ENCODE measurements around the gene METRNL. TPM values are rescaled to one million over a fixed set of nuclear protein-coding genes. Genes with fewer than 3 reads are reported as not detected.
"Not testable (repeated sequence)": the region's sequence is repeated elsewhere in the genome, so short reads cannot be mapped to it uniquely, and the experiment has no call there.

METRNL gene
- total RNA-seq, 1 donor, result 47.1 TPM

GRCh38 chr17:83118071-83118841, 38.8 kb downstream of the METRNL start:
- TF ChIP-seq CTCF (IDR thresholded peaks at IDR 0.05; ENCODE audit: insufficient read depth, low read depth, low read length), result no peak
- DNase-seq (ENCODE audit: low read depth), result no peak

GRCh38 chr17:83119987-83120864, 40.8 kb downstream of the METRNL start:
- no peak for TF ChIP-seq CTCF (IDR thresholded peaks at IDR 0.05; ENCODE audit: insufficient read depth, low read depth, low read length)
- no peak for DNase-seq (ENCODE audit: low read depth)
- no peak overlapping the region for H3K4me3 ChIP-seq (ENCODE audit: low read depth, low read length)

More at GRCh38 chr17:83118071-83118841, 38.8 kb downstream of the METRNL start:
- H3K4me3 ChIP-seq (ENCODE audit: low read depth, low read length), result no peak overlapping the region

- not testable (repeated sequence) for DNase-seq (ENCODE audit: low read depth)
These were observed 42.1 kb downstream of the METRNL start for GRCh38 chr17:83121473-83121872.

GRCh38 chr17:83121921-83122820, 42.8 kb downstream of the METRNL start:
- H3K4me3 ChIP-seq (ENCODE audit: low read depth, low read length), result no peak overlapping the region
- TF ChIP-seq CTCF (IDR thresholded peaks at IDR 0.05; ENCODE audit: insufficient read depth, low read depth, low read length), result no peak
- no peak for DNase-seq (ENCODE audit: low read depth)

More at GRCh38 chr17:83121473-83121872, 42.1 kb downstream of the METRNL start:
- H3K4me3 ChIP-seq (ENCODE audit: low read depth, low read length), result not testable (repeated sequence)

DNA sequence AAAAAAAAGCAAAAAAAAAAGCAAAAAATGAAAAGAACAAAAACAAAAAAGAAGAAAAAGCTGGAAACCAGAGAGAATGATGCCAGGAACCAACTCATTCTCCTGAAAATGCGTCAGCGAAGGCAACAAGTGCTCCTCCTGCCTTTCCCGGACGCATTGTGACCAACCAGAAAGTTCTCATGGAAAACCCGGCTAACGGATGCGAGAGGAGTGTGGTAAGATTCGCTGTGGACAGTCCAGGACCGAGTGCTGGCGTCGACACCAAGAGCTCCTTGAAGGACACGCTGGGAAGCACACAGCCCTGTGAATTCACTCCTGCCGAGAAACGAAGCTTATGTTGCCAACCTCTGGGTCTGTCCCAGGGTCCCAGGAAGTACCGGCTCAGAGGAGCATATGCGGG, 43.4 kb downstream of the METRNL start:
- no peak for DNase-seq (ENCODE audit: low read depth)
- no peak for TF ChIP-seq CTCF (IDR thresholded peaks at IDR 0.05; ENCODE audit: insufficient read depth, low read depth, low read length)
- H3K4me3 ChIP-seq (ENCODE audit: low read depth, low read length), result no peak overlapping the region

GRCh38 chr17:83123896-83124801, 44.7 kb downstream of the METRNL start:
- no peak overlapping the region for H3K4me3 ChIP-seq (ENCODE audit: low read depth, low read length)
- no peak for DNase-seq (ENCODE audit: low read depth)
- TF ChIP-seq CTCF (IDR thresholded peaks at IDR 0.05; ENCODE audit: insufficient read depth, low read depth, low read length), result no peak
